H1 (cell line): Measurements from ENCODE around the gene HOXB8.

ENCODE experiments used
- BRCA1 ChIP-seq: IDR thresholded peaks from 2 replicates; pipeline ENCODE4 v1.6.1; 2012; ENCODE audit warnings: low read depth, low read length, improper control_type of control experiment
- CTCF ChIP-seq, 3 experiments: IDR thresholded peaks; 1 replicate in 2 of 3; 2 replicates in 1 of 3; pipeline versions ENCODE4 v1.5.1 to v1.6.1; 2011; ENCODE audit warnings: low read length in 3 of 3, mild to moderate bottlenecking in 3 of 3, inconsistent platforms in 2 of 3, low read depth in 1 of 3, moderate library complexity in 1 of 3; ENCODE audit not compliant: insufficient read depth in 1 of 3; ENCODE audit errors: control extremely low read depth in 1 of 3
- EZH2 ChIP-seq: fragments of 200-600 bp; sonication (generic); IDR thresholded peaks from 2 replicates; pipeline ENCODE4 v1.7.1; 2012; ENCODE audit warnings: low read depth, mild to moderate bottlenecking, moderate library complexity, low read length, inconsistent platforms; ENCODE audit not compliant: severe bottlenecking
- GABPA ChIP-seq: IDR thresholded peaks from 2 replicates; pipeline ENCODE4 v1.6.1; 2011; ENCODE audit warnings: mild to moderate bottlenecking, low read length, moderate library complexity, borderline replicate concordance; ENCODE audit not compliant: insufficient read depth
- JUN ChIP-seq: IDR thresholded peaks from 2 replicates; pipeline ENCODE4 v1.6.1; 2011; ENCODE audit warnings: low read depth, mild to moderate bottlenecking, improper control_type of control experiment, low read length
- KDM1A ChIP-seq: fragments of 200-600, 300-600 bp; sonication (generic); IDR thresholded peaks from 2 replicates; pipeline ENCODE4 v1.7.1; 2016; ENCODE audit warnings: mild to moderate bottlenecking, low read length, borderline replicate concordance
- NANOG ChIP-seq: IDR thresholded peaks from 2 replicates; pipeline ENCODE4 v1.6.1; 2011; ENCODE audit warnings: low read length, low read depth, mild to moderate bottlenecking, inconsistent platforms; ENCODE audit not compliant: insufficient read depth, poor library complexity, severe bottlenecking
- NRF1 ChIP-seq: IDR thresholded peaks from 2 replicates; pipeline ENCODE4 v1.6.1; 2011; ENCODE audit warnings: mild to moderate bottlenecking, low read depth, low read length, improper control_type of control experiment
- POLR2A ChIP-seq, 2 experiments: IDR thresholded peaks; 1 replicate in 1 of 2; 2 replicates in 1 of 2; pipeline ENCODE4 v1.6.1; 2011; ENCODE audit warnings: low read depth in 2 of 2, low read length in 2 of 2, mild to moderate bottlenecking in 2 of 2; ENCODE audit errors: control extremely low read depth in 1 of 2
- POLR2AphosphoS5 ChIP-seq: IDR thresholded peaks from 2 replicates; pipeline ENCODE4 v1.6.1; 2011; ENCODE audit warnings: low read depth, low read length
- RAD21 ChIP-seq, 2 experiments: IDR thresholded peaks in 1 of 2; conservative IDR thresholded peaks in 1 of 2; 2 replicates each; pipeline ENCODE4 v1.6.1; 2011; ENCODE audit warnings: low read depth in 2 of 2, low read length in 2 of 2, improper control_type of control experiment in 1 of 2, inconsistent platforms in 1 of 2, mild to moderate bottlenecking in 1 of 2, moderate library complexity in 1 of 2
- RFX5 ChIP-seq: IDR thresholded peaks from 2 replicates; pipeline ENCODE4 v1.6.1; 2011; ENCODE audit warnings: low read depth, low read length, improper control_type of control experiment, borderline replicate concordance
- SP1 ChIP-seq: IDR thresholded peaks from 2 replicates; pipeline ENCODE4 v1.6.1; 2011; ENCODE audit warnings: low read depth, low read length
- SRF ChIP-seq: IDR thresholded peaks from 2 replicates; pipeline ENCODE4 v1.6.1; 2011; ENCODE audit warnings: mild to moderate bottlenecking, low read depth, low read length, moderate library complexity

GRCh38 chr17:48566717-48567116 lies 48.4 kb downstream of the HOXB8 start:
- TF ChIP-seq NANOG (no peak), EZH2 (no peak), POLR2A (IDR thresholded peaks at IDR 0.05; ENCODE audit: control extremely low read depth in 1 of 2, low read depth in 2 of 2, low read length in 2 of 2) (no peak), RAD21 (IDR thresholded peaks at IDR 0.05 in 1 of 2, conservative IDR thresholded peaks at IDR 0.05 in 1 of 2; ENCODE audit: low read depth in 2 of 2, low read length in 2 of 2) (no peak), BRCA1 (no peak), NRF1 (no peak), CTCF (IDR thresholded peaks at IDR 0.05; ENCODE audit: control extremely low read depth in 1 of 3, insufficient read depth in 1 of 3, low read depth in 1 of 3, low read length in 3 of 3) (no peak), GABPA (no peak), POLR2AphosphoS5 (no peak), JUN (no peak), RFX5 (no peak), SRF (no peak), KDM1A (no peak), SP1 (no peak)
